Astrocyte (in vitro differentiated cells and primary cell): ENCODE measurements around the gene GGA2. TPM values are rescaled to one million over a fixed set of nuclear protein-coding genes. Genes with fewer than 3 reads are reported as not detected.

Experiments used
- DNase-seq: peaks from one replicate; pipeline ENCODE4 v3.0.0-alpha.2; 2010; ENCODE audit warnings: low read depth
- FAIRE-seq: peaks from 2 replicates; lab custom pipeline; 2011; peaks lifted over from hg19 to GRCh38; lab: Jason Lieb, UNC
- H2AFZ ChIP-seq: 2 replicates; pipeline ENCODE4 v1.6.0; 2012; ENCODE audit warnings: low read depth, low read length, inconsistent platforms
- H3K27ac ChIP-seq: 2 replicates; pipeline ENCODE4 v1.5.1; 2011; ENCODE audit warnings: low read depth, low read length, inconsistent platforms
- H3K27me3 ChIP-seq: 2 replicates; pipeline ENCODE4 v1.6.0; 2011; ENCODE audit warnings: low read length, inconsistent platforms; ENCODE audit not compliant: insufficient read depth
- H3K36me3 ChIP-seq: 2 replicates; pipeline ENCODE4 v1.5.1; 2011; ENCODE audit warnings: low read length, inconsistent platforms; ENCODE audit not compliant: insufficient read depth
- H3K4me1 ChIP-seq: 2 replicates; pipeline ENCODE4 v1.5.1; 2011; ENCODE audit warnings: low read length, inconsistent platforms; ENCODE audit not compliant: insufficient read depth
- H3K4me2 ChIP-seq: 2 replicates; pipeline ENCODE4 v1.6.0; 2012; ENCODE audit warnings: low read length, inconsistent platforms
- H3K4me3 ChIP-seq: 2 replicates; pipeline ENCODE4 v1.5.1; 2011; ENCODE audit warnings: low read depth, mild to moderate bottlenecking, low read length, inconsistent platforms; ENCODE audit not compliant: insufficient read depth
- H3K79me2 ChIP-seq: 2 replicates; pipeline ENCODE4 v1.6.0; 2012; ENCODE audit warnings: mild to moderate bottlenecking, low read length, inconsistent platforms; ENCODE audit not compliant: insufficient read depth
- H3K9ac ChIP-seq: 2 replicates; pipeline ENCODE4 v1.6.0; 2012; ENCODE audit warnings: mild to moderate bottlenecking, low read length, inconsistent platforms
- H3K9me3 ChIP-seq: 2 replicates; pipeline ENCODE4 v1.5.1; 2012; ENCODE audit warnings: low read depth, mild to moderate bottlenecking, low read length, inconsistent platforms; ENCODE audit not compliant: insufficient read depth
- H4K20me1 ChIP-seq: 2 replicates; pipeline ENCODE4 v1.6.0; 2012; ENCODE audit warnings: low read length, inconsistent platforms; ENCODE audit not compliant: insufficient read depth
- H3K27ac Mint-ChIP-seq: one replicate; pipeline ENCODE4 v1.8.0; 2021; ENCODE audit warnings: mild to moderate bottlenecking, mixed read lengths; ENCODE audit not compliant: unreplicated experiment
- H3K27me3 Mint-ChIP-seq: one replicate; pipeline ENCODE4 v1.8.0; 2021; ENCODE audit warnings: low read depth, mixed read lengths; ENCODE audit not compliant: unreplicated experiment
- H3K36me3 Mint-ChIP-seq: one replicate; pipeline ENCODE4 v1.8.0; 2021; ENCODE audit warnings: low read depth, mixed read lengths; ENCODE audit not compliant: unreplicated experiment
- H3K4me1 Mint-ChIP-seq: one replicate; pipeline ENCODE4 v1.8.0; 2021; ENCODE audit warnings: low read depth, mixed read lengths; ENCODE audit not compliant: unreplicated experiment
- H3K4me3 Mint-ChIP-seq: one replicate; pipeline ENCODE4 v1.8.0; 2021; ENCODE audit warnings: mild to moderate bottlenecking, moderate library complexity, mixed read lengths; ENCODE audit not compliant: unreplicated experiment
- H3K9me3 Mint-ChIP-seq: one replicate; pipeline ENCODE4 v1.8.0; 2021; ENCODE audit warnings: mild to moderate bottlenecking, mixed read lengths; ENCODE audit not compliant: unreplicated experiment
- EZH2 ChIP-seq: IDR thresholded peaks from 2 replicates; pipeline ENCODE4 v1.6.1; 2012; ENCODE audit warnings: mild to moderate bottlenecking, low read length, inconsistent platforms; ENCODE audit not compliant: insufficient read depth
- total RNA-seq: library from RNA; stranded (reverse); gene quantifications from 2 replicates; pipeline ENCODE4 v1.2.1, GENCODE V29; 2021
- TF ChIP-seq, protein P1 (sequence below): IDR thresholded peaks from 2 replicates; pipeline ENCODE4 v1.5.1; 2011; ENCODE audit warnings: low read depth, mild to moderate bottlenecking, inconsistent platforms, low read length, moderate library complexity; ENCODE audit not compliant: insufficient read depth

The GGA2 gene
- total RNA-seq, 1 donor from 2014 or later, result 84.0 TPM

DNA sequence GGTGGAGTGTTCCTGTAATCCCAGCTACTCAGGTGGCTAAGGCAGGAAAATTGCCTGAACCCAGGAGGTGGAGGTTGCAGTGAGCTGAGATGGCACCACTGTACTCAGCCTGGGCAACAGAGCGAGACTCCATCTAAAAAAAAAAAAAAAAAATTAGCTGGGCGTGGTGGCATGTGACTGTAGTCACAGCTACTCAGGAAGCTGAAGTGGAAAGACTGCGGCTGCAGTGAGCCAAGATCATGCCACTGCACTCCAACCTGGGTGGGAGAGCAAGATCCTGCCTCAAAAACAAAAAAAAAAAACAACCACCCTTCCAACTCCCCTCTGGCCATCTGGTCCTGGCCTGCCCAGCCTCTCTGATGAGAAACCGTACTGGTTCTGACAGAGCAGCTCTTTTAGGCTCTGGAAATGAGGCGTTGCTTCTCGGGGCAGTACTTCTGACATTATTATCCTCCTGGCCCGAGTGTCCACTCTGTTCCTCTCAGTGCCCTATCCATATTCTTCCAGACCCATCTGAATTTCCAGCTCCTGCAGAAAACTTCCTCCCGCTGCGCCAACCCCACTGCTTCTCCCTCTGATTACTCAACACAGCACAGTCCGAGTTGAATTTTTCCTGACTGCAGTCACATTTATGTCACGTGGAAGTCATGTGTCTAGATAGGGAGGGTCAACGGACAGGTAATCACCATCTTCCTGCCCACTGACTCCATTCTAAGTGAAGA lies 13.3 kb downstream of the GGA2 start:
- peaks cover 18% of the 10 kb centered on the region for H3K4me1 ChIP-seq
- Mint-ChIP-seq H3K4me1 (peaks cover 18% of the 10 kb centered on the region), H3K4me3 (no peak overlapping the region), H3K27me3 (no peaks in the 10 kb centered on the region), H3K9me3 (no peaks in the 10 kb centered on the region), H3K27ac (no peak overlapping the region), H3K36me3 (peaks cover 14% of the 10 kb centered on the region)
- DNase-seq, result no peak
- peak; percentile 26 for FAIRE-seq
- no peak overlapping the region for H3K27ac ChIP-seq
- H3K79me2 ChIP-seq, result peaks cover 51% of the 10 kb centered on the region
- no peaks in the 10 kb centered on the region for H3K36me3 ChIP-seq
- peaks cover 75% of the 10 kb centered on the region for H4K20me1 ChIP-seq
- H3K4me2 ChIP-seq, result peak overlapping the region; percentile 26
- no peak overlapping the region for H3K4me3 ChIP-seq
- no peak for TF ChIP-seq EZH2
- TF ChIP-seq, protein P1, sequence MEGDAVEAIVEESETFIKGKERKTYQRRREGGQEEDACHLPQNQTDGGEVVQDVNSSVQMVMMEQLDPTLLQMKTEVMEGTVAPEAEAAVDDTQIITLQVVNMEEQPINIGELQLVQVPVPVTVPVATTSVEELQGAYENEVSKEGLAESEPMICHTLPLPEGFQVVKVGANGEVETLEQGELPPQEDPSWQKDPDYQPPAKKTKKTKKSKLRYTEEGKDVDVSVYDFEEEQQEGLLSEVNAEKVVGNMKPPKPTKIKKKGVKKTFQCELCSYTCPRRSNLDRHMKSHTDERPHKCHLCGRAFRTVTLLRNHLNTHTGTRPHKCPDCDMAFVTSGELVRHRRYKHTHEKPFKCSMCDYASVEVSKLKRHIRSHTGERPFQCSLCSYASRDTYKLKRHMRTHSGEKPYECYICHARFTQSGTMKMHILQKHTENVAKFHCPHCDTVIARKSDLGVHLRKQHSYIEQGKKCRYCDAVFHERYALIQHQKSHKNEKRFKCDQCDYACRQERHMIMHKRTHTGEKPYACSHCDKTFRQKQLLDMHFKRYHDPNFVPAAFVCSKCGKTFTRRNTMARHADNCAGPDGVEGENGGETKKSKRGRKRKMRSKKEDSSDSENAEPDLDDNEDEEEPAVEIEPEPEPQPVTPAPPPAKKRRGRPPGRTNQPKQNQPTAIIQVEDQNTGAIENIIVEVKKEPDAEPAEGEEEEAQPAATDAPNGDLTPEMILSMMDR, result no peak
- H3K9ac ChIP-seq, result no peak overlapping the region
- no peak overlapping the region for H2AFZ ChIP-seq
- H3K9me3 ChIP-seq, result no peaks in the 10 kb centered on the region
- H3K27me3 ChIP-seq, result no peaks in the 10 kb centered on the region

DNA sequence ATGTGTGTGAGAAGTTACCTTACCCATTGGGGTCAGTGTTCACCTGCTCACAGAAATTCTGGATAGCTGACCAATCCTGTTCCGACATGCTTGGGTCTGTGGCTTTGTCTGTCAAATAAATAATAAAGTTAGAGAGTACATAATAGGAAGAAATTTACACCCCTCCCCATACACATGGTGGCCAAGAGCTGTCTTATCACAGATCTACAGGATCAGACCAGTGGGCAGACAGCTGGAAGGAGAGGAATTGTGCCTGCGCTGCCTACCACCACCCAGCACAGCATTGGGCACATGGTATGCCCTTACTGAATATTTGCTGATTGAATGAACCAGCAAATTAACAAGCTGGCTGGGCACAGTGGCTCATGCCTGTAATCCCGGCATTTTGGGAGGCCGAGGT lies 14.6 kb downstream of the GGA2 start:
- Histone ChIP-seq H3K9me3 (no peaks in the 10 kb centered on the region), H3K27me3 (no peaks in the 10 kb centered on the region), H3K4me1 (peaks cover 23% of the 10 kb centered on the region), H3K36me3 (peaks cover 3% of the 10 kb centered on the region), H3K4me2 (no peak overlapping the region), H2AFZ (no peak overlapping the region), H3K79me2 (peaks cover 38% of the 10 kb centered on the region), H4K20me1 (peaks cover 62% of the 10 kb centered on the region), H3K9ac (no peak overlapping the region), H3K4me3 (no peak overlapping the region), H3K27ac (no peak overlapping the region)
- no peak overlapping the region for H3K27ac Mint-ChIP-seq
- no peaks in the 10 kb centered on the region for H3K9me3 Mint-ChIP-seq
- no peak overlapping the region for H3K4me3 Mint-ChIP-seq
- H3K4me1 Mint-ChIP-seq, result peaks cover 22% of the 10 kb centered on the region
- DNase-seq (no peak), FAIRE-seq (no peak)
- TF ChIP-seq, protein P1, result no peak
- no peak for TF ChIP-seq EZH2
- peaks cover 11% of the 10 kb centered on the region for H3K36me3 Mint-ChIP-seq
- H3K27me3 Mint-ChIP-seq, result no peaks in the 10 kb centered on the region

- Mint-ChIP-seq H3K36me3 (peaks cover 14% of the 10 kb centered on the region), H3K27ac (no peak overlapping the region), H3K4me3 (no peak overlapping the region), H3K9me3 (no peaks in the 10 kb centered on the region), H3K4me1 (peaks cover 22% of the 10 kb centered on the region), H3K27me3 (no peaks in the 10 kb centered on the region)
- Histone ChIP-seq H3K36me3 (peaks cover 8% of the 10 kb centered on the region), H4K20me1 (peaks cover 48% of the 10 kb centered on the region), H3K79me2 (peaks cover 24% of the 10 kb centered on the region), H2AFZ (no peak overlapping the region), H3K27ac (no peak overlapping the region), H3K4me2 (no peak overlapping the region), H3K27me3 (no peaks in the 10 kb centered on the region), H3K9me3 (no peaks in the 10 kb centered on the region), H3K9ac (no peak overlapping the region), H3K4me3 (no peak overlapping the region), H3K4me1 (peaks cover 23% of the 10 kb centered on the region)
- DNase-seq (no peak), FAIRE-seq (no peak)
- no peak for TF ChIP-seq EZH2
- TF ChIP-seq, protein P1, result no peak
Measured at GRCh38 chr16:23494188-23494587, 16.1 kb downstream of the GGA2 start.
